Stomach (tissue), 9 donors: Measurements from ENCODE around the gene UPP2. TPM values are rescaled to one million over a fixed set of nuclear protein-coding genes. Genes with fewer than 3 reads are reported as not detected.

Source experiments
- DNase-seq, 2 donors: peaks; one replicate each; pipeline versions ENCODE4 v3.0.0 to v3.0.0-alpha.2; 2013 to 2019
- H3K27ac ChIP-seq, 5 donors: fragments of 200-600 bp in 4 of 5; sonication (generic) in 4 of 5; one replicate each; pipeline ENCODE4 v1.5.1; 2013 to 2019; ENCODE audit warnings: mild to moderate bottlenecking in 1 of 5, moderate library complexity in 1 of 5
- H3K27me3 ChIP-seq, 3 donors: fragments of 200-600 bp; sonication (generic); one replicate each; pipeline ENCODE4 v1.5.1; 2017 to 2019; ENCODE audit warnings: mixed run types in 1 of 3
- H3K36me3 ChIP-seq, 4 donors: fragments of 200-600 bp; sonication (generic); 1 replicate in 3 of 4; 2 replicates in 1 of 4; pipeline ENCODE4 v1.5.1; 2016 to 2019
- H3K4me1 ChIP-seq, 4 donors: fragments of 200-600 bp; sonication (generic); one replicate each; pipeline ENCODE4 v1.5.1; 2016 to 2019
- H3K4me3 ChIP-seq, 4 donors: fragments of 200-600 bp; sonication (generic) in 3 of 4; one replicate each; pipeline ENCODE4 v1.5.1; 2016 to 2019; ENCODE audit warnings: mild to moderate bottlenecking in 1 of 4
- H3K9me3 ChIP-seq, 4 donors: fragments of 200-600 bp; sonication (generic); one replicate each; pipeline ENCODE4 v1.5.1; 2016 to 2019
- EP300 ChIP-seq: sonication (generic); formaldehyde crosslinking; IDR thresholded peaks from one replicate; pipeline ENCODE4 v1.6.1; 2017; ENCODE audit warnings: antibody characterized with exemption
- POLR2A ChIP-seq, 4 donors: fragments of 450-650 bp; IDR thresholded peaks; one replicate each; pipeline ENCODE4 v1.6.1; 2016; ENCODE audit warnings: antibody characterized with exemption in 4 of 4, control low read depth in 2 of 4, mild to moderate bottlenecking in 1 of 4, moderate library complexity in 1 of 4
- POLR2AphosphoS5 ChIP-seq, 3 donors: sonication (generic); formaldehyde crosslinking; IDR thresholded peaks; one replicate each; pipeline ENCODE4 v1.6.1; 2016; ENCODE audit warnings: antibody characterized with exemption in 3 of 3
- WGBS, 5 donors: extraction: QIAGEN DNeasy Blood & Tissue Kit in 3 of 5; methylation state at CpG; one replicate each; pipeline versions ENCODE4 v1.1.5 to v1.1.7; 2013 to 2018; 5-methylcytosine and 5-hydroxymethylcytosine counted together
- intact Hi-C: fragments of 100-400 bp; cut with DNase I; formaldehyde crosslinking; loops from one replicate; pipeline ENCODE4 v1.15.1; 2023; ENCODE audit warnings: low total_unique reads
- polyA plus RNA-seq, 3 donors: library from polyadenylated mRNA; stranded (reverse); fragments of 200-250 nt; gene quantifications; one replicate each; pipeline ENCODE4 v1.2.3, GENCODE V29; 2013
- total RNA-seq, 5 donors: library from RNA; depleted of rRNA; stranded (reverse); fragments of >200 nt; gene quantifications; one replicate each; pipeline versions ENCODE4 v1.1.0 to v1.2.3, GENCODE V29; 2014 to 2016
- TF ChIP-seq, protein P1 (sequence below), 7 experiments: fragments of 450-650 bp in 4 of 7; fragments of 200-600 bp in 3 of 7; sonication (generic) in 3 of 7; IDR thresholded peaks; one replicate each; pipeline ENCODE4 v1.5.1; 2016 to 2019; ENCODE audit warnings: antibody characterized with exemption in 7 of 7, control low read depth in 2 of 7, mild to moderate bottlenecking in 1 of 7
- donor health status: healthy with polysubstance abuse.
- donor health status: Bipolar disorder and iron deficiency.
- donor health status: healthy.

UPP2 gene
- total and polyA plus RNA-seq, 8 donors = not detected

DNA sequence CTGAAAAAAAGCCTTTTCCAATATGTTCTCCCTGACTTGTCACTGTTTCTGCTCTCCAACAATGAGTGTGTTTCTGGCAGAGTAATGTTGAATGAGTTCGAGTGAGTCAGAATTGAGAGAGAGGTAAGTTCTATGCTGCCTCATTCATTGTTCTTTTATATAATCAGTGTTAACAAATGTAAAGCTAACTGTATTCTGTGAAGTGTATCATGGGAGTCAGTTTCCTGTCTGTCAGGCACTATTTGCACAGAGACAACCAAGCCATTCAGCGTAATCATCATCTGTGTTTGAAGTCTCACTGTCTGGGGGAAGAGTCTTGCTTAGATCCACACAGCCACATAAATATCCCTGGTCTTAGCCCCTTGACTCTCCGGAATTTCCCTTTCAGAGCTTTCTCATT lies 22.0 kb upstream of the UPP2 start:
- H3K36me3 ChIP-seq = no peaks in the 10 kb centered on the region
- peaks cover 0 to 11% (median 6%) of the 10 kb centered on the region in 4 donors for H3K9me3 ChIP-seq
- no peak for TF ChIP-seq POLR2A (IDR thresholded peaks at IDR 0.05)
- TF ChIP-seq EP300 = no peak
- no peak for TF ChIP-seq POLR2AphosphoS5 (IDR thresholded peaks at IDR 0.05)
- TF ChIP-seq, protein P1, sequence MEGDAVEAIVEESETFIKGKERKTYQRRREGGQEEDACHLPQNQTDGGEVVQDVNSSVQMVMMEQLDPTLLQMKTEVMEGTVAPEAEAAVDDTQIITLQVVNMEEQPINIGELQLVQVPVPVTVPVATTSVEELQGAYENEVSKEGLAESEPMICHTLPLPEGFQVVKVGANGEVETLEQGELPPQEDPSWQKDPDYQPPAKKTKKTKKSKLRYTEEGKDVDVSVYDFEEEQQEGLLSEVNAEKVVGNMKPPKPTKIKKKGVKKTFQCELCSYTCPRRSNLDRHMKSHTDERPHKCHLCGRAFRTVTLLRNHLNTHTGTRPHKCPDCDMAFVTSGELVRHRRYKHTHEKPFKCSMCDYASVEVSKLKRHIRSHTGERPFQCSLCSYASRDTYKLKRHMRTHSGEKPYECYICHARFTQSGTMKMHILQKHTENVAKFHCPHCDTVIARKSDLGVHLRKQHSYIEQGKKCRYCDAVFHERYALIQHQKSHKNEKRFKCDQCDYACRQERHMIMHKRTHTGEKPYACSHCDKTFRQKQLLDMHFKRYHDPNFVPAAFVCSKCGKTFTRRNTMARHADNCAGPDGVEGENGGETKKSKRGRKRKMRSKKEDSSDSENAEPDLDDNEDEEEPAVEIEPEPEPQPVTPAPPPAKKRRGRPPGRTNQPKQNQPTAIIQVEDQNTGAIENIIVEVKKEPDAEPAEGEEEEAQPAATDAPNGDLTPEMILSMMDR (IDR thresholded peaks at IDR 0.05) = no peak
- no peak overlapping the region for H3K4me3 ChIP-seq
- WGBS, 5 donors = 38 to 55% (median 45%) methylated on average over 3 of the region's 3 CpGs
- intact Hi-C loops = no loop called here
- H3K27ac ChIP-seq = no peak overlapping the region
- no peaks in the 10 kb centered on the region for H3K4me1 ChIP-seq
- peak in 1 of 2 donors; percentile 9 for DNase-seq
- no peaks in the 10 kb centered on the region for H3K27me3 ChIP-seq

DNA sequence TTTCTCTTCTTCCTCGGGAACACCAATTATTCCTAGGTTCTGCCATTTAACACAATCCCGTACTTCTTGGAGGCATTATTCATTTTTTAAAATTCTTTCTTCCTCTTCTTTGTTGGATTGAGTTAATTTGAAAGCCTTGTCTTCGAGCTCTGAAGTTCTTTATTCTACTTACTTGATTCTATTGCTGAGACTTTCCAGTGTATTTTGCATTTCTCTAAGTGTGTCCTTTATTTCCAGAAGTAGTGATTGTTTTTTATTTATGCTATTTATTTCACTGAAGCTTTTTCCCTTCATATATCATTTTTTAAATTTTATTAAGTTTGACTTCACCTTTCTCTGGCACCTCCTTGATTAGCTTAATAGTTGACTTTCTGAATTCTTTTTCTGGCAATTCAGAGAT lies 13.6 kb upstream of the UPP2 start:
- TF ChIP-seq EP300 (no peak), POLR2AphosphoS5 (IDR thresholded peaks at IDR 0.05) (no peak)
- TF ChIP-seq, protein P1 (IDR thresholded peaks at IDR 0.05) = no peak
- no peak overlapping the region for H3K27ac ChIP-seq
- H3K9me3 ChIP-seq = peaks cover 0 to 20% (median 13%) of the 10 kb centered on the region in 4 donors
- no peaks in the 10 kb centered on the region for H3K4me1 ChIP-seq
- H3K36me3 ChIP-seq = no peaks in the 10 kb centered on the region
- H3K27me3 ChIP-seq = no peaks in the 10 kb centered on the region
- 87 to 91% (median 91%) methylated on average over 3 of the region's 3 CpGs for WGBS, 5 donors
- no peak for DNase-seq
- intact Hi-C loops = no loop called here
- no peak overlapping the region for H3K4me3 ChIP-seq

DNA sequence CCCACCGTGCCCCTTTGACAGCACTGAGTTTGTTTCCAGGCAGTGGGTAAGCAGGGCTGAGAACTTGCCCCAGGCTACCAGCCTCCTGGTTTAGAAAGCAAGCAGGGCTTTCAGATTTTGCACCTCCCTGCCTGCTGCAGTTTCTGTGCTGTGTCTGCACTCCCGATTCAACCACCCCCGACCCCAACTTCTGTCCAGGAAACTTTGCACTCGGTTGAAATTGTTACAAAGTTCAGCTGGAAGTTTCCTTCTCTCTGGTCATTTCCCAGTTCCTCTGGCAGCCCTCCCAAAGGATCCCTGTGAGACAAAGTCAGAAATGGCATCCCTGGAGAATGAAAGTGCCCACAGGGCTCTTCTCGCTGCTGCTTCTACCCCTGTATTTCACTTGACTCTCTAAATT lies 12.4 kb upstream of the UPP2 start:
- 77 to 91% (median 84%) methylated on average over 5 of the region's 5 CpGs for WGBS, 5 donors
- intact Hi-C loops = no loop called here
- Histone ChIP-seq H3K9me3 (peaks cover 0 to 20% (median 13%) of the 10 kb centered on the region in 4 donors), H3K27me3 (no peaks in the 10 kb centered on the region), H3K4me3 (no peak overlapping the region), H3K36me3 (no peaks in the 10 kb centered on the region), H3K4me1 (no peaks in the 10 kb centered on the region), H3K27ac (no peak overlapping the region)
- DNase-seq = no peak
- TF ChIP-seq, protein P1 (IDR thresholded peaks at IDR 0.05) = no peak
- no peak for TF ChIP-seq EP300
- no peak for TF ChIP-seq POLR2AphosphoS5 (IDR thresholded peaks at IDR 0.05)
- no peak for TF ChIP-seq POLR2A (IDR thresholded peaks at IDR 0.05)

DNA sequence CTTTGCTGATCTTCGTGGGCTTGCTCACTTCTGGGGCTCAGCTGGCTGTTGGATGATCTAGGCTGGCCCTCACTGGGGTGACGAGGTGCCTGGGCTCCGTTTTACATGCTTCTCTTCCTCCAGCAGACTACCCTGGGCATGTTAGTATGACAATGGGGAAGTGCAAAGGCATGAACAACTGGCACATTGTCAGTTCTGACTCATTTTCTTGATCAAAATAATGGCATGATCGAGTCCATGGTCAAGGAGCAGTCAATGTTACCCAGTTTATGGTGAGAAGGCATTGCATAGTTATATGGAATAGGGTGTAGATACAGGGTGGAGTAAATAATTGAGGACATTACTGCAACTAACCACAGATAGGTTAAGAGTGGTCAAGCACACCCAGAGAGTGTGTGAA lies 10.0 kb upstream of the UPP2 start:
- H3K27ac ChIP-seq = no peak overlapping the region
- no peak for DNase-seq
- no peak overlapping the region for H3K4me3 ChIP-seq
- no peaks in the 10 kb centered on the region for H3K27me3 ChIP-seq
- H3K9me3 ChIP-seq = peaks cover 0 to 20% (median 13%) of the 10 kb centered on the region in 4 donors
- 74 to 88% (median 78%) methylated on average over 4 of the region's 4 CpGs for WGBS, 5 donors
- H3K4me1 ChIP-seq = no peaks in the 10 kb centered on the region
- intact Hi-C loops = no loop called here
- no peak for TF ChIP-seq POLR2AphosphoS5 (IDR thresholded peaks at IDR 0.05)
- no peak for TF ChIP-seq POLR2A (IDR thresholded peaks at IDR 0.05)
- TF ChIP-seq EP300 = no peak
- TF ChIP-seq, protein P1 (IDR thresholded peaks at IDR 0.05) = no peak
- H3K36me3 ChIP-seq = no peaks in the 10 kb centered on the region
